Measurements from ENCODE around the gene TBC1D16. TPM values are rescaled to one million over a fixed set of nuclear protein-coding genes. Genes with fewer than 3 reads are reported as not detected.

TBC1D16 gene
- total and polyA plus RNA-seq, 2 donors (not counting 1 experiment from before 2014, with no cell fraction given), result 0.82 to 2.7 TPM

DNA sequence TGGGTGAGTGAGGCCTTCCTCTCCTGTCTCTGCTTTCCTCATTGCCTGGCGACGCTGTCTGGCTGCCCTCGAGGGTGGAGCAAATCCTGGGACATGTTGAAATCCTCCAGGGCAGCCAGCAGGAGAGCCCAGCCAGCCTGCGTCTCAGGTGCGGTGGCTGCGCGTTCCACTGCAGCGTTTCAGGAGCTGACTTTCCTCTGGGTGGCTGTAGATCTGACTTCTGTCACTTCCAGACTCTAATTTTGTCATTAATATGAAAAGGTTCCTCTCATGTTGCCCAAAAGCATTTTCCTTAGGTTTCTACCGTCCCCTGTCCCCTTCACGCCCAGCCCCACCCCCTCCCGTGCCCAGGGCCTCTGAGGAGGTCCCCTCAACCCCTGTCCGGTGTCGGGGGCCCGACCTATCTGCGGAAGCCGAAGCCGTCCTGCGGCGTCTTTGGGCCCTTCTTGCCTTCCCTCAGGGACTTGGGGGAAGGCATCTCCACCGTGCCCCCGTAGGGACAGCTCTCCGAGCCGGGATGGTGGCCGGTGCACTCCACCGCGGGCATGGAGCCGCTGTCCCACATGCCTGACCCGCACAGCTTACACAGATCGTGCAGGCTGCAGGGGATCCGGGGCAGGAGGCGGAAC is 95.1 kb downstream of the TBC1D16 start:
- H3K9me3 ChIP-seq (ENCODE audit: control extremely low read depth in 1 of 3, control insufficient read depth in 2 of 3, insufficient read depth in 1 of 3, low read length in 2 of 3), result peaks cover 0 to 12% (median 0%) of the 10 kb centered on the region in 3 donors
- Mint-ChIP-seq H3K4me1 (peaks cover 63% of the 10 kb centered on the region), H3K27ac (peak overlapping the region; percentile 63), H3K4me3 (no peak overlapping the region), H3K27me3 (no peaks in the 10 kb centered on the region), H3K9me3 (ENCODE audit: insufficient read depth) (no peaks in the 10 kb centered on the region)
- 97% methylated on average over 30 of the region's 31 CpGs for WGBS (ENCODE audit: insufficient coverage)
- no peak overlapping the region for H3K27ac ChIP-seq (ENCODE audit: low read length in 2 of 2)
- H3K9ac ChIP-seq (ENCODE audit: low read length), result no peak overlapping the region
- H4K20me1 ChIP-seq (ENCODE audit: control insufficient read depth, insufficient read depth, low read length, poor library complexity, severe bottlenecking), result no peaks in the 10 kb centered on the region
- no peak overlapping the region for H3K4me2 ChIP-seq (replicated peaks; ENCODE audit: low read depth, low read length, poor library complexity, severe bottlenecking)
- TF ChIP-seq, protein P1, sequence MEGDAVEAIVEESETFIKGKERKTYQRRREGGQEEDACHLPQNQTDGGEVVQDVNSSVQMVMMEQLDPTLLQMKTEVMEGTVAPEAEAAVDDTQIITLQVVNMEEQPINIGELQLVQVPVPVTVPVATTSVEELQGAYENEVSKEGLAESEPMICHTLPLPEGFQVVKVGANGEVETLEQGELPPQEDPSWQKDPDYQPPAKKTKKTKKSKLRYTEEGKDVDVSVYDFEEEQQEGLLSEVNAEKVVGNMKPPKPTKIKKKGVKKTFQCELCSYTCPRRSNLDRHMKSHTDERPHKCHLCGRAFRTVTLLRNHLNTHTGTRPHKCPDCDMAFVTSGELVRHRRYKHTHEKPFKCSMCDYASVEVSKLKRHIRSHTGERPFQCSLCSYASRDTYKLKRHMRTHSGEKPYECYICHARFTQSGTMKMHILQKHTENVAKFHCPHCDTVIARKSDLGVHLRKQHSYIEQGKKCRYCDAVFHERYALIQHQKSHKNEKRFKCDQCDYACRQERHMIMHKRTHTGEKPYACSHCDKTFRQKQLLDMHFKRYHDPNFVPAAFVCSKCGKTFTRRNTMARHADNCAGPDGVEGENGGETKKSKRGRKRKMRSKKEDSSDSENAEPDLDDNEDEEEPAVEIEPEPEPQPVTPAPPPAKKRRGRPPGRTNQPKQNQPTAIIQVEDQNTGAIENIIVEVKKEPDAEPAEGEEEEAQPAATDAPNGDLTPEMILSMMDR (IDR thresholded peaks at IDR 0.05), result no peak
- TF ChIP-seq EZH2 (IDR thresholded peaks at IDR 0.05; ENCODE audit: borderline replicate concordance, insufficient read depth, low read depth, low read length, poor library complexity, severe bottlenecking), result no peak
- no peak overlapping the region for H2AFZ ChIP-seq (ENCODE audit: insufficient read depth, low read depth, low read length, poor library complexity, severe bottlenecking)
- H3K4me1 ChIP-seq (ENCODE audit: control insufficient read depth in 2 of 2, insufficient read depth in 2 of 2, low read length in 2 of 2), result peaks cover 46 to 62% of the 10 kb centered on the region in 2 donors
- H3K4me3 ChIP-seq (ENCODE audit: control extremely low read depth in 1 of 5, extremely low read depth in 1 of 5, insufficient read depth in 1 of 5, low read depth in 2 of 5, low read length in 4 of 5), result no peak overlapping the region
- POLR2A ChIA-PET, result no interaction called here
- CTCF ChIA-PET, result no interaction called here
- no peaks in the 10 kb centered on the region for H3K36me3 ChIP-seq (replicated peaks in 1 of 2; ENCODE audit: control extremely low read depth in 1 of 2, control insufficient read depth in 1 of 2, extremely low read depth in 1 of 2, insufficient read depth in 2 of 2, low read length in 1 of 2)
- H3K79me2 ChIP-seq (ENCODE audit: control insufficient read depth, insufficient read depth, low read length), result no peaks in the 10 kb centered on the region
- ATAC-seq (ENCODE audit: low read depth) (no peak), DNase-seq (no peak)
- intact Hi-C loops (cut with micrococcal nuclease), result no loop called here
- H3K27me3 ChIP-seq (replicated peaks in 1 of 4; ENCODE audit: control extremely low read depth in 1 of 4, control insufficient read depth in 3 of 4, insufficient read depth in 4 of 4, low read length in 3 of 4), result peaks cover 0 to 6% (median 0%) of the 10 kb centered on the region in 4 experiments

DNA sequence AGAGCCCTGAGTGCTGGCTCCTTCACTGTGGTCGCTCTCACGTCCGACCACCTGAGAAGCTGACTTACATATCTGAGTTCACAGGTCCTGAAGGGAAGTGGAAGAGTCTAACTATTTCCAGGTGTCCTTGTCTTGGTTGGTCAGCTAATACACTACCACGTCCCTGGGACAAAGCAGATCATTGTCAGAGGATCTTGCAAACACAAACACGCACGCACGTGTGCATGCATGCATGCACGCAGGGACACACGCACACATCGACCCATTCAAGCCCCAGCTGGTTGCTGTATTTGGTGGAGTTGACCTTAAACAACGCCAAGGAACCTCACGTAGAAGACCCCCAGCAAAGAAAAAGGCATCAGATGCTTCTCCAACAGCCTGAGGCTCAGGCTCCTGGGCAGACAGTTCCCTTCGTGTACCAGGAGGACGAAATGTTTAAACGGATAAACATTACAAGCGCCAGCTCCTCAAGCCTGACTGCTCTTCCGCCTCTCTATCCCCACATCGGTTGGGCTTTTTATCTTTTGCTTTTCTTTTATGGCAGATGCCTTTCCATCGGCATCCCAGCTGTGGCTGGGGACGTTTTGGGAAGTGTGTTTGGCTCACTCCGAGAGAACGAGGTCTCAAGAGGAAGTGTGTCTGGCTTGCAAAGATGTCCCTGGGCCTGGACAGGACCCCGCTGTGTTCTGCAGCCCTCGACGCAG is 95.8 kb downstream of the TBC1D16 start:
- ChIA-PET CTCF (no interaction called here), POLR2A (interaction anchor here (1.6 kb wide), 1 partner anchor 101 kb away, joined by 7 read pairs; the partner anchor contains the start of gene CBX4)
- H3K4me1 Mint-ChIP-seq, result peaks cover 66% of the 10 kb centered on the region
- no peaks in the 10 kb centered on the region for H3K9me3 Mint-ChIP-seq (ENCODE audit: insufficient read depth)
- H3K27me3 ChIP-seq (replicated peaks in 1 of 4; ENCODE audit: control extremely low read depth in 1 of 4, control insufficient read depth in 3 of 4, insufficient read depth in 4 of 4, low read length in 3 of 4), result peaks cover 0 to 6% (median 0%) of the 10 kb centered on the region in 4 experiments
- no peak overlapping the region for H3K4me2 ChIP-seq (replicated peaks; ENCODE audit: low read depth, low read length, poor library complexity, severe bottlenecking)
- H3K27ac ChIP-seq (ENCODE audit: low read length in 2 of 2), result no peak overlapping the region
- H3K4me3 Mint-ChIP-seq, result peak overlapping the region; percentile 7
- H4K20me1 ChIP-seq (ENCODE audit: control insufficient read depth, insufficient read depth, low read length, poor library complexity, severe bottlenecking), result no peaks in the 10 kb centered on the region
- WGBS (ENCODE audit: insufficient coverage), result 90% methylated on average over 21 of the region's 25 CpGs
- peaks cover 51 to 69% of the 10 kb centered on the region in 2 donors for H3K4me1 ChIP-seq (ENCODE audit: control insufficient read depth in 2 of 2, insufficient read depth in 2 of 2, low read length in 2 of 2)
- no peak for TF ChIP-seq EZH2 (IDR thresholded peaks at IDR 0.05; ENCODE audit: borderline replicate concordance, insufficient read depth, low read depth, low read length, poor library complexity, severe bottlenecking)
- TF ChIP-seq, protein P1 (IDR thresholded peaks at IDR 0.05), result no peak
- intact Hi-C loops (cut with micrococcal nuclease), result no loop called here
- H3K79me2 ChIP-seq (ENCODE audit: control insufficient read depth, insufficient read depth, low read length), result no peaks in the 10 kb centered on the region
- no peak overlapping the region for H3K9ac ChIP-seq (ENCODE audit: low read length)
- no peaks in the 10 kb centered on the region for H3K27me3 Mint-ChIP-seq
- no peaks in the 10 kb centered on the region for H3K36me3 ChIP-seq (replicated peaks in 1 of 2; ENCODE audit: control extremely low read depth in 1 of 2, control insufficient read depth in 1 of 2, extremely low read depth in 1 of 2, insufficient read depth in 2 of 2, low read length in 1 of 2)
- ATAC-seq (ENCODE audit: low read depth), result no peak
- no peak overlapping the region for H3K4me3 ChIP-seq (ENCODE audit: control extremely low read depth in 1 of 5, extremely low read depth in 1 of 5, insufficient read depth in 1 of 5, low read depth in 2 of 5, low read length in 4 of 5)
- DNase-seq, result no peak
- H3K9me3 ChIP-seq (ENCODE audit: control extremely low read depth in 1 of 3, control insufficient read depth in 2 of 3, insufficient read depth in 1 of 3, low read length in 2 of 3), result peaks cover 0 to 12% (median 0%) of the 10 kb centered on the region in 3 donors
- H2AFZ ChIP-seq (ENCODE audit: insufficient read depth, low read depth, low read length, poor library complexity, severe bottlenecking), result no peak overlapping the region
- H3K27ac Mint-ChIP-seq, result peak overlapping the region; percentile 63

All from B cell (primary cell).